GM18505 (cell line): ENCODE measurements around the gene SMNDC1.

Experiments
- ATAC-seq: cut with Tn5 transposase; IDR thresholded peaks from one replicate; pipeline ENCODE4 v1.9.1; 2021; ENCODE audit not compliant: unreplicated experiment
- POLR2A ChIP-seq: IDR thresholded peaks from 4 replicates; pipeline ENCODE4 v1.6.1; 2011; ENCODE audit warnings: borderline replicate concordance; ENCODE audit not compliant: insufficient read depth, insufficient read length; ENCODE audit errors: extremely low read depth

Gene SMNDC1

DNA sequence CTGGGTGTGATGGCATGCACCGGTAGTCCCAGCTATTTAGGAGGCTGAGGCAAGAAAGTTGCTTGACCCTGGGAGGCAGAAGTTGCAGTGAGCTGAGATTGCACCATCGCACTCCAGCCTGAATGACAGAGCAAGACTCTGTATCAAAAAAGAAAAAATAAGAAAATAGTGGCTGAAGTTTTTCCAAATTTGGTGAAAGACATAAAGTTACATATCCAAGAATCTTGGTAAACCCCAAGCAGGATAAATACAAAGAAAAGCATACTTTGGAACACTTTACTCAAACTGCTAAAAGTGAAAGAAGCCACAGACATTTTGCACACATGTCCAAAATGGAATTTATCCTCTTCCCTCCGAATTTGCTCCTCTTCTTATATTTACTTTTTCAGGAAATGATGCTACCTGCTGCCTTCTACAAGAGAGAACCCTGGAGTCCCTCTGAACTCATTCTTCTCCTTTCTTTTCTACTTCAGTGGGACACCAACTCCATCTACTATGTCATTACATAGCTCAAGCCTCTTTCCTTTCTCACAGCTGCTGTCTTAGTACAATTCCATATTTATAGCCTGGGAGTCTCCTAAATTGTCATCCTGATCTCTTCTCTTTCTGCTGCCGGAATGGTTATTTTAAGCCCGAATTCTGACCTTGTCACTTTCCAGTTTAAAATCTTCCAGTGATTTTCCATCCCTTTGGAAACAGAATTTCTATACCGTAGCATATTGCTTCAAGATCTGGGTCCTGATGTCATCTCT lies 17.3 kb upstream of the SMNDC1 start:
- no peak for ATAC-seq
- TF ChIP-seq POLR2A: no peak

- TF ChIP-seq POLR2A: no peak
- no peak for ATAC-seq
Measured at GRCh38 chr10:110317866-110318850, 13.4 kb upstream of the SMNDC1 start.

GRCh38 chr10:110313674-110314073 lies 9.0 kb upstream of the SMNDC1 start:
- ATAC-seq: no peak
- no peak for TF ChIP-seq POLR2A

GRCh38 chr10:110312206-110312605 lies 7.5 kb upstream of the SMNDC1 start:
- ATAC-seq: no peak
- no peak for TF ChIP-seq POLR2A

DNA sequence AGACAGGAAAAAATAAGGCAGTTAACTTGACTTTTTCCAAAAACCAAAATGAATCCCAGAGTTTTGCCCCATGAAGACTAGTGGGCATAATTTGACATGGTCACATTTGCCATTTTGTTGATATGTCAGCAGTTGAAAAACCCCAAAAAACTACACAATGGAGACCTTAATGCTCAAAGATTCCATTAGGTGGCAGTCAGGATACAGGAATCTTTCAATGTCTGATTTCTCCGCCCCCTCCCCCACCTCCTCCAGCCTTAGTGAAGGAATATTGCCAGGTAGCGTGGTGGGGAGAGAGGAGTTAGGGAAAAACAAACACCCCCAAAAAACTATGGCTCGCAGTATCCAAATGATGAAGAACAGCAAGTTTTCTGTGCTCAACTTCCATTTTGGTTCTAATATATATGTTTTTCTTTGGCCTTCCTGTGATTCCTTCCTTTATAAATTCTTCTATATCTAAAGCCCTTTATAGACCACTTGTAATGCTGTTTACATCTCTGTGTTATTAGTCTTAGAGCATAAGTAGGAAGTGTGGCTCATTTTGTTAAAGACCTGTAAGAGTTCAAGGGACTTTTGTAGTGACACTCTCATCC lies 6.7 kb upstream of the SMNDC1 start:
- no peak for TF ChIP-seq POLR2A
- ATAC-seq: no peak

- no peak for ATAC-seq
- TF ChIP-seq POLR2A: no peak
Measured at GRCh38 chr10:110310741-110311140, 6.0 kb upstream of the SMNDC1 start.

GRCh38 chr10:110307805-110308204 lies 3.1 kb upstream of the SMNDC1 start:
- no peak for TF ChIP-seq POLR2A
- ATAC-seq: no peak

- TF ChIP-seq POLR2A: no peak
- no peak for ATAC-seq
Measured at GRCh38 chr10:110306452-110306768, 1.7 kb upstream of the SMNDC1 start.

GRCh38 chr10:110305767-110306451 lies 1.2 kb upstream of the SMNDC1 start:
- ATAC-seq: peak; percentile 44
- TF ChIP-seq POLR2A: no peak

GRCh38 chr10:110304394-110304779 lies 333 bp downstream of the SMNDC1 start:
- TF ChIP-seq POLR2A: no peak
- ATAC-seq: peak; percentile 41

DNA sequence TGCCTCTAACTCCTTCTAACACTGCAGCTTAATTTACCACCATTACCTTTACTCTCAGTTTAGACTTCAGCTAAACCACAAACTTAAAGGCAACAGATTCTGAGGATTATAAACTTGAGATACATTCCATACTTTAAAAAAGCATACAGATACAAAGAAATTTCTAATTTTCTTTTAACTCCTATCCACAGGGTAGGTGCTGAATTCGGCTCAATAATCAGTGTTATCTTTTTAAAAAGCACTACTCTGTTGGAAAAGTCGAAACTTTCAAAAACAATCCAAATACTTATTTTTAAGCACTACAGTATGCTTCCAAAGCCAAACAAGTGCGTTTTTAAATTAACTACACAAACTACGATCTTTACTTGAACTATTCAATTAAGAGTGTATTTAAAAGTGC lies 1.0 kb downstream of the SMNDC1 start:
- ATAC-seq: no peak

GRCh38 chr10:110300486-110300986 lies 4.2 kb downstream of the SMNDC1 start:
- ATAC-seq: no peak
- no peak for TF ChIP-seq POLR2A

More for the DNA sequence above, 1.0 kb downstream of the SMNDC1 start:
- no peak for TF ChIP-seq POLR2A

DNA sequence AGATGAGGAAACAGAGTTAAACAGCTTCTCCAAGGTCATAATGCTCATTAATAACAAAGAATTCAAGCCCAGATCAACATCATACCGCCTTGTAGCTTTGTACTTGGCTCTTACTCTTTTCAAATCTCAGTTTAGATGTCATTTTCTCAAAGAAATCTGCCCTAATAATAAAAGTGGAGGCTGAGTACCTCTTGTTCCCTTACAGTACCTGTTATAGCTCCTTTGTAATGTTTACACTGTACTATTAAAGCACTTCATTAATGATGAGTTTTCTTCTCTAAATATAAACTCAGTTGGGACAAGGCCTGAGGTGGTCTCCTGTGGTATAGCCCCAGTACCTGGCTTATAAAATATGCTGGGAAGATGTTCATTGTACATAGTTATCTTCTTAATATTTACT lies 7.8 kb downstream of the SMNDC1 start:
- TF ChIP-seq POLR2A: no peak
- no peak for ATAC-seq
